WERI-Rb-1 (cell line): ENCODE results near the gene TLR7.

Experiments used
- DNase-seq: peaks from one replicate; pipeline ENCODE4 v3.0.0-alpha.2; 2020
- H3K27ac ChIP-seq: fragments of 250-450 bp; sonication (Bioruptor Pico); 2 replicates; pipeline ENCODE4 v1.5.1; 2020; ENCODE audit warnings: mild to moderate bottlenecking, moderate library complexity
- H3K27me3 ChIP-seq: fragments of 250-450 bp; sonication (Bioruptor Pico); 2 replicates; pipeline ENCODE4 v1.5.1; 2021; ENCODE audit warnings: mild to moderate bottlenecking, low read depth, moderate library complexity; ENCODE audit not compliant: insufficient read depth, severe bottlenecking
- H3K36me3 ChIP-seq: fragments of 250-450 bp; sonication (Bioruptor Pico); 2 replicates; pipeline ENCODE4 v1.5.1; 2020; ENCODE audit warnings: mild to moderate bottlenecking, moderate library complexity
- H3K4me3 ChIP-seq: 2 replicates; pipeline ENCODE4 v1.5.1; 2011; ENCODE audit warnings: low read depth, mild to moderate bottlenecking, control low read depth, low read length
- H3K9me3 ChIP-seq: fragments of 250-450 bp; sonication (Bioruptor Pico); 2 replicates; pipeline ENCODE4 v1.5.1; 2021; ENCODE audit warnings: mild to moderate bottlenecking, moderate library complexity; ENCODE audit not compliant: severe bottlenecking
- TF ChIP-seq, protein P1 (sequence below): IDR thresholded peaks from 2 replicates; pipeline ENCODE4 v1.5.1; 2011; ENCODE audit warnings: low read depth, mild to moderate bottlenecking, control low read depth, inconsistent platforms, low read length

The TLR7 gene

DNA sequence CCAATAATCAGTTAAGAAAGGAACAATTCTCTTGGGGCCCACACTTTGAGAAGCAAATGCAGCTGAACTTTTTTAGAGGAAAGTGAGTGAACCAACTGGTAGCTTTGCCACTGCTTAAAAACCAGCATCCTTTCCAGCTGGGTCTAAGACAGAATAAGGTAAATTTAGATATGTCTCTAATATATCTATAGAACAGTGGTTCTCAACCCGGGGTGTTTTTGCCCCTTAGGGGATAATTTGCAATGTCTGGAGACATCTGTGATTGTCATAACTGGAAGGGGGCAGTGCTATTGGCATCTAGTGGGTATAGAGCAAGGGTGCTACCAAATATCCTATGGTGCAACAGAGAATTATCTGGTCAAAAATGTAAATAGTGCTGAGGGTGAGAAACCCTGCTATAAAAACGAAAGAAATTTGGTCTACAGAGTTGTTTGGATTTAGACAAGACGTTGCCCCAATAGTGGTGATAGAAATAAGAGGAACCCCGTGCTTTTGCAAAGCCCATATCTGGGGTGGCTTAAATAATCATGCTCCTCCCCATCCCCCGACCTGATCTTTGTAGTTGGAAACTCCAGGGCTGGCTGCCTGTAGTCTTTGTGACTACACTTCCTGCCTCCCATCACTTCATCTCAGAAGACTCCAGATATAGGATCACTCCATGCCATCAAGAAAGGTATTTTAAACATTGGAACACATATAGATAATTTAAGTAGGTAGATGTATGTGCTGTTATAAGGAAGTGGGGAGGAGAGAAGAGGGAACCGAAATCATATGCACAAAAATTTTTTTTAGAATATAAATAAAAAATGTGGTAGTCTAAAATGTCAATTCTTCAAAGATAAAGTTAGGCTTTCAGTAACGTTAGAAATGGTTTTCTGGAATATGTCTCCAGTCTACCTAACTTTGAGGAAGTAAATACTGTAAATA lies at the start of gene TLR7:
TLR7 (plus strand) TSS at position 622 of the 927 bp plus-strand sequence. CDS start 507 bp downstream, outside the sequence.
- Histone ChIP-seq H3K27ac (no peak within 1 kb of the TSS), H3K4me3 (no peak within 1 kb of the TSS), H3K27me3 (peaks cover 71% of the 10 kb centered on the region), H3K9me3 (peaks cover 4% of the 10 kb centered on the region), H3K36me3 (no peaks in the 10 kb centered on the region)
- DNase-seq: no peak
- TF ChIP-seq, protein P1, sequence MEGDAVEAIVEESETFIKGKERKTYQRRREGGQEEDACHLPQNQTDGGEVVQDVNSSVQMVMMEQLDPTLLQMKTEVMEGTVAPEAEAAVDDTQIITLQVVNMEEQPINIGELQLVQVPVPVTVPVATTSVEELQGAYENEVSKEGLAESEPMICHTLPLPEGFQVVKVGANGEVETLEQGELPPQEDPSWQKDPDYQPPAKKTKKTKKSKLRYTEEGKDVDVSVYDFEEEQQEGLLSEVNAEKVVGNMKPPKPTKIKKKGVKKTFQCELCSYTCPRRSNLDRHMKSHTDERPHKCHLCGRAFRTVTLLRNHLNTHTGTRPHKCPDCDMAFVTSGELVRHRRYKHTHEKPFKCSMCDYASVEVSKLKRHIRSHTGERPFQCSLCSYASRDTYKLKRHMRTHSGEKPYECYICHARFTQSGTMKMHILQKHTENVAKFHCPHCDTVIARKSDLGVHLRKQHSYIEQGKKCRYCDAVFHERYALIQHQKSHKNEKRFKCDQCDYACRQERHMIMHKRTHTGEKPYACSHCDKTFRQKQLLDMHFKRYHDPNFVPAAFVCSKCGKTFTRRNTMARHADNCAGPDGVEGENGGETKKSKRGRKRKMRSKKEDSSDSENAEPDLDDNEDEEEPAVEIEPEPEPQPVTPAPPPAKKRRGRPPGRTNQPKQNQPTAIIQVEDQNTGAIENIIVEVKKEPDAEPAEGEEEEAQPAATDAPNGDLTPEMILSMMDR: no peak

DNA sequence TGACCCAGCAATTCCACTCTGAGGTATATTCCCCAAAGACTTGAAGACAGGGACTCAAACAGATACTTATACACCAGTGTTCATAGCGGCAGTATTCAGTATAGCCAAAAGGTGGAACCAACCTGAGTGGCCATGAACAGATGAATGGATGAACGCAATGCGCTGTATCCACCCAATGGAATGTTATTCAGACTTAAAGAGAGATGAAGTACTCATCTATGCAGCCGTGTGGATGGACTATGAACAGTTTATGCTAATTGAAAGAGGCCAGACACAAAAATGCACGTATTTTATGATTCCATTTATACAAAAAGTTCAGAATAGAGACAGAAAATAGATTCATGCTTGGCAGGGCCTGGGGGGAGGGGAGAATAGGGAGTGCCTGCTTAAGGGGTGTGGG lies 49.3 kb upstream of the TLR7 start:
- Histone ChIP-seq H3K36me3 (no peaks in the 10 kb centered on the region), H3K4me3 (no peak overlapping the region), H3K27me3 (peaks cover 25% of the 10 kb centered on the region), H3K27ac (no peak overlapping the region), H3K9me3 (no peaks in the 10 kb centered on the region)
- DNase-seq: no peak
- TF ChIP-seq, protein P1: no peak

DNA sequence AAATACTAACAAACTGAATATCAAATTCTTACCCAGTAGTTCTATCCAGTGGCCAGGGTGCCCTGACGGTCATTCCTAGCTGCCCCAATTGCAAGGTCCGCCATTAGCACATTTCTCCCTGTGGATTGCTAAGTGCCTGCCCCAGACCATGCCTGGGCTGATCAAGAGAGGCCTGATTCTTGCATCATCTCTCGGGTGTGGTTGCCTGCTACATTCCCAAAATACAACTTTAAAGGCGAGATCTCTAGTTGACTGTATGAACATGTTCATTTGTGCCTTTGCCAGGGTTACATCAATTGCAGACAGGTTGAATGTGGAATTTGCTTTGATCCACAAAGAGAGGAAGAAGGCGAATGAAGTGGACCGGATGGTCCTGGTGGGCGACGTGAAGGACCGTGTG lies 47.6 kb upstream of the TLR7 start:
- Histone ChIP-seq H3K36me3 (no peaks in the 10 kb centered on the region), H3K27ac (no peak overlapping the region), H3K27me3 (peaks cover 30% of the 10 kb centered on the region), H3K9me3 (no peaks in the 10 kb centered on the region), H3K4me3 (no peak overlapping the region)
- TF ChIP-seq, protein P1: no peak
- no peak for DNase-seq

DNA sequence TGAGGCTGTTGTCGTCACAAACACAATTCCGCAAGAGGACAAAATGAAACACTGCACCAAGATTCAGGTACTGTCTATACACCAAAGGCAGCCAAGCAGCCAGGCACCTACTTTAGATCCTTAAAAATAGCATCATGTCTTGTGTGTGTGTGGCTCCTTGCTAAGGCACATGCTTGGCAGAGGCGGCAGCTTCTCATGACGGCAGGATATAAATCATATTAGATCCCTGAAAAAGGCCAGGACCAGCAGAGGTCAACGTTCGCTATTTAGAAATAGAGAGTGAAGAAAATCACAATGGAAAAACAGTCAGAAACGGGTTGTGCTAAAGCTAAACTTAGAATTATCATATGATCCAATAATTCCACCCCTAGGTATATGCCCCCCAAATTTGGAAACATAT lies 46.1 kb upstream of the TLR7 start:
- H3K27ac ChIP-seq: no peak overlapping the region
- DNase-seq: no peak
- TF ChIP-seq, protein P1: no peak
- H3K9me3 ChIP-seq: no peaks in the 10 kb centered on the region
- no peaks in the 10 kb centered on the region for H3K36me3 ChIP-seq
- no peak overlapping the region for H3K4me3 ChIP-seq
- H3K27me3 ChIP-seq: peaks cover 33% of the 10 kb centered on the region

DNA sequence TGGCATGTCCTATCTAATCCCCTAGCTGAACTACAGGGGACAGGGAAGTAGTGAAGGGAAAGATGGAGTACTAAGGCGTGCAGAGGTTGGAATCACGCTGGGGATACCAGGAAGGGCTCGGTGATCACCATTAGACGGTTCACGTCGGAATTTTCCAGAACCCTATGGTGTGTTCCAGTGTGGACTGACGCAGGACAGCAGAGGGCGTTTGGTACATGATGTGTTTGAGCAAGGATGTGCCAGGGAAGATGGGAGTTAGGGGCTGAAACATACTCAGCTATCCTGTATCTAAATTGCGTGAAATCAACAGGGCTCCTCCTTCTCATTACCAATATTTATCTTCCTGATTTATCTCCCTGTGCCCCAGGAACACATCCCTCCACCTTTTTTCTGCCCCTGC lies 41.9 kb upstream of the TLR7 start:
- peaks cover 51% of the 10 kb centered on the region for H3K27me3 ChIP-seq
- H3K9me3 ChIP-seq: no peaks in the 10 kb centered on the region
- DNase-seq: no peak
- TF ChIP-seq, protein P1: no peak
- no peak overlapping the region for H3K27ac ChIP-seq
- H3K4me3 ChIP-seq: no peak overlapping the region
- no peaks in the 10 kb centered on the region for H3K36me3 ChIP-seq
